NT2/D1 (cell line): ENCODE data around the gene GPR17.

Source experiments
- SUZ12 ChIP-seq: IDR thresholded peaks from 2 replicates; pipeline ENCODE4 v1.6.1; 2011; ENCODE audit not compliant: insufficient read length, insufficient read depth; ENCODE audit errors: extremely low read depth
- ZNF274 ChIP-seq: IDR thresholded peaks from 2 replicates; pipeline ENCODE4 v1.6.1; 2011; ENCODE audit warnings: mild to moderate bottlenecking, low read depth, low read length

DNA sequence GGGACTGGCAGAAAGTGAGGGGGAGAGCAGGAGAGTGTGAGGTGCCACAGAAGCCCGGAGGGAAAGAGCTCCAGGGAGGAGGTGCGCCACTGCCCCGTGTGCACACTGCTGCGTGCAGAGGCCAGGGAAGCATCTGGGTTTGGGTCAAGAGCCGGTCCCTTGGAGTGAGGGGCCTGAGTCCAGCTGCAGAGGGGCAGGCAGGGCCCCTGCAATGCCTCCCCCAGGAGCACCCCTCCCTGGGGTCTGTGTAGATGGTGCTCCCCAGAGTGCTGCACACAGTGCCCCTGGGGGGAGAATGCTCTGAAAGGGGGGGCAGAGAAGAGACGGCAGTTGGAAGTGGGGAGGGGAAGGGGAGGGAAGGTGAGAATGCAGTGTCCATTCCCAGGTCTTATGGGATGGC lies 33.0 kb downstream of the GPR17 start:
- TF ChIP-seq ZNF274: no peak
- no peak for TF ChIP-seq SUZ12
